Fibroblast of mammary gland (primary cell): ENCODE results near the gene WDR27.
A peak's percentile ranks its signal among the peaks of the same experiment; 100 is the strongest.

Experiments used
- DNase-seq: peaks from one replicate; pipeline ENCODE4 v3.0.0-alpha.2; 2010; ENCODE audit warnings: low read depth
- H3K4me3 ChIP-seq: 2 replicates; pipeline ENCODE4 v1.5.1; 2011; ENCODE audit warnings: low read depth, mild to moderate bottlenecking, low read length, moderate library complexity; ENCODE audit not compliant: control insufficient read depth
- TF ChIP-seq, protein P1 (sequence below): conservative IDR thresholded peaks from 2 replicates; pipeline ENCODE4 v1.5.1; 2011; ENCODE audit warnings: low read depth, low read length, inconsistent platforms; ENCODE audit not compliant: control insufficient read depth, insufficient read depth

Gene WDR27

DNA sequence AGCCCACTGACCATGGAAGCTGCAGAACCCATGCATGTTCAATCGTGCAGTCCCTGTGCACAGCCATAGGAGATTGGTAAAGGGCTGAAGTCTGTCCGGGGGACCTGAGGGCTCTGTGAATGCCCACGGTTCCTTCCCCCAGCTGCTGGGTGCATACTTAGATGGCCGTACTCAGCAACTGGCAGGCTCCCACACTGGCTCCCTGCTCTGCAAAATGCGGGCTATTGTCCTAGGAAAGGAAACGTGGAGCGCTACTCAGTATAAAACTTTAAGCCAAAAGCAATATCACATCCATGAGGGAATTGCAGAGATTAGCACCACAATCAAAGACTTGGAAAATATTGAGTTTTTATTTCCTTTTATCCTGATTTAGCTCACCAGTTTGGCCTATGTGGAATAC lies 202.0 kb downstream of the WDR27 start:
- TF ChIP-seq, protein P1, sequence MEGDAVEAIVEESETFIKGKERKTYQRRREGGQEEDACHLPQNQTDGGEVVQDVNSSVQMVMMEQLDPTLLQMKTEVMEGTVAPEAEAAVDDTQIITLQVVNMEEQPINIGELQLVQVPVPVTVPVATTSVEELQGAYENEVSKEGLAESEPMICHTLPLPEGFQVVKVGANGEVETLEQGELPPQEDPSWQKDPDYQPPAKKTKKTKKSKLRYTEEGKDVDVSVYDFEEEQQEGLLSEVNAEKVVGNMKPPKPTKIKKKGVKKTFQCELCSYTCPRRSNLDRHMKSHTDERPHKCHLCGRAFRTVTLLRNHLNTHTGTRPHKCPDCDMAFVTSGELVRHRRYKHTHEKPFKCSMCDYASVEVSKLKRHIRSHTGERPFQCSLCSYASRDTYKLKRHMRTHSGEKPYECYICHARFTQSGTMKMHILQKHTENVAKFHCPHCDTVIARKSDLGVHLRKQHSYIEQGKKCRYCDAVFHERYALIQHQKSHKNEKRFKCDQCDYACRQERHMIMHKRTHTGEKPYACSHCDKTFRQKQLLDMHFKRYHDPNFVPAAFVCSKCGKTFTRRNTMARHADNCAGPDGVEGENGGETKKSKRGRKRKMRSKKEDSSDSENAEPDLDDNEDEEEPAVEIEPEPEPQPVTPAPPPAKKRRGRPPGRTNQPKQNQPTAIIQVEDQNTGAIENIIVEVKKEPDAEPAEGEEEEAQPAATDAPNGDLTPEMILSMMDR = no peak
- H3K4me3 ChIP-seq = no peak overlapping the region
- no peak for DNase-seq

DNA sequence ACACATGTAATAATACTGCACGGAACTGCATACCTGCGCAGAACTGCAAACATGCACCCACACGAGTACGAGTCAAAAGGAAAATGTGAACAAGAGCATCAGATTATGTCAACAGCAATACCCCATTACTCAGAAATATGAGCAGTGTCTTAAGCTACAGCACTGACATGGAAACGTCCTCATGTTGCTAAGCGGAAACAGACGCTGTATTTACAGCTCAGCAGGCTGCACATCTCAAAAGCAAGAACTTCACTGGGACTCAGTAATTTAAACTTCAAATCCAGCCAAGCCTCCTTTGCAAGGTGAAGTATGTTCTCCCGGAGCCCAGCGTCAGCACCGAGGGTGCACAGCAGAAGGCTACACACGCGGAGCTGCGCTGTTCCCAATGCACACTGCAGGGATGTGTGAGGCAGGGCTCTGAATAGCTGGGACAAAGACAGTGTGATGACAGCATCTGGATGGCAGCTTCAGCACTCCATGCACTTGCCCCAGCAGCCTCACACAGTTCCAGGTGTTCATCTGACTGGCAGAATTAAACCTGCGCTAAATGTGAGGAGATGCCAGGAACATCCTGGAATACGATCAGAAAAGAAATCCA lies 202.8 kb downstream of the WDR27 start:
- DNase-seq = no peak
- no peak overlapping the region for H3K4me3 ChIP-seq
- TF ChIP-seq, protein P1 = no peak

DNA sequence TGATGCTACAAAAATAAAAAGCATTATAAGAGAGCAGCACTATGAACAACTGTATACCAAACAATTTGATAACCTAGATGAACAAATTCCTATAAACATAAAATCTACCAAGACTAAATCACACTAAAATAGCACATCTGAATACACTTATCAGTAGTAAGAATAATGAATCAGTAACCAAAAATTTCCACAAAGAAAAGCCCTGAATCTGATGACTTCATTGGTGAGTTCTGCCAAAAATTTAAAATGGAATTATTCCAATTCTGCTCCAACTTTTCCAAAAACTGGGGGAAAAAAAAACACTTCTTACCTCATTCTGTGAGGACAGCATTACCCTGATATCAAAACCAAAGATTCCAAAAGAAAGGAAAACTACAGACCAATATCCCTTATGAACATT lies 206.2 kb downstream of the WDR27 start:
- DNase-seq = peak; percentile 72
- H3K4me3 ChIP-seq = no peak overlapping the region
- TF ChIP-seq, protein P1 = no peak

DNA sequence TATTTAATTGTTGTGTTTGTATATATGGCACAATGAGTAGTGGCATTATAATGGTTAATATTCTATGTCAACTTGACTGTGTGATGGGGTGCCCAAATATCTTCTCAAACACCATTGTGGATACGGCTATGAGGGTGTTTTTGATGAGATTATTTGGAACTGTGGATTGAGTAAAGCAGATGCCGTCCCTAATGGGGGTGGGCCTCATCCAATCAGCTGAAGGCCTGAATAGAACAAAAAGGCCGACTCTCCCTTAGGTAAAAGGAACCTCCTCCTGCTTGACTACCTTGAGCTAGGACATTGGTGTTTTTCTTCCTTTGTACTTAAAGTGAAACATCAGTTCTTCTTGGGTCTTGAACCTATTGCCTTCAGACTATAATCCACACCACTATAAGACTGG lies 207.8 kb downstream of the WDR27 start:
- H3K4me3 ChIP-seq = no peak overlapping the region
- TF ChIP-seq, protein P1 = no peak
- no peak for DNase-seq

DNA sequence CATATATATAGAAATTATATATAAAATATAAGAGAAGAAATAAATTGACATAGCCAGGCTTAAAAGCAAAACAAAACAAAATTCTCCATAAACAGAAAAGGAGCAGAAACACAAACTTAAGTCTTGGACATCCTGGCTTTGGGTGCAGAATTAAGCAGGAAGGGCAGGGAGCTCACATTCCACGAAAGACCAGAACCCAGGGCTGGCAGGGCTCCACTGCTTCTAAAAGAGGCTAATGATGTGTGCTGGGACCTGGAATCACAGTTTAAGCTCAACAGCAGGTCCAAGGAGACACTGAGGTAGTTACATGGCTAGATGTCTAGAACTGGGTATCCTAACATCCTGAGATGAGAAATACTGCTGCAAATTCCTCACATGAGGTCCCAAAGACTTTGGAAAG lies 210.3 kb downstream of the WDR27 start:
- H3K4me3 ChIP-seq = no peak overlapping the region
- TF ChIP-seq, protein P1 = no peak
- DNase-seq = no peak

DNA sequence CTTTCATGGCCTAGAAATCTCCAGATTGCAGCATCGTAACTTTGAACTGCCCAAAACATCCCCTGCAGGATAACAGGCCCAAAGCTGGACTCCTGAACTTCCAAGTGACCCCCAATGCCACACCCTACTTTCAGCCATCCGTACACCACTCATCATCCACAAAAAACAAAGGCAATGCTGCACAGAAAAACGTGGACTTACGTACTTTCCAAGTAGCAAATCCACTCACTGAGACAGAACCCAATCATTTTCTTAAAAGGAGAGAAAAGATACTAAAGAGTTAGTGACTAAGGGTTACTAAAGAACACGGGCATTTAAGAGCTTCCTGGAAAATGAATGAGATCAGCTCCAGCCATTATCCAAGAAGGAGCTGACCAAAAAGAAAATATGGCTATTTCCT lies 211.0 kb downstream of the WDR27 start:
- DNase-seq = peak; percentile 74
- H3K4me3 ChIP-seq = no peak overlapping the region
- TF ChIP-seq, protein P1 = no peak

DNA sequence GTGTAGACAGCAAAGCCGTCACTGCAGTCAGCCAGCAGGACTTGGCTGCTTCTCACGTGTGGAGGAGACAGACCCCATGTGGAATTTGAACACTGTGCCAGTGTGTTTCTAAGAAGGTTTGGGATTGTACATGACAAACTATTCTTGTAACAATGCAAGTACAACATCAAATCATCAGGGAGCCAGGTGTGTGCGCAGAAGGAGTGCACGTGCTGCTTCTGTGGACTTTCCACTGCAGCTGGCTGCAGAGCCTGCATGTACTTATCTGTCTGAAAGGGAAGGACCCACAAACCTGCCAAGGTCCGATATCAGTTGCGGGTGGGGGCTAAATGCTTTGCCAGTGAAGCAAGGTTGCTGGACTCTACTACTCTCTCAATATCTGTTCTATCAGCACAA lies 211.6 kb downstream of the WDR27 start:
- TF ChIP-seq, protein P1 = no peak
- H3K4me3 ChIP-seq = no peak overlapping the region
- DNase-seq = no peak
